Right ventricle myocardium inferior (tissue), 1 donor: ENCODE results near the gene NDST3. TPM values are rescaled to one million over a fixed set of nuclear protein-coding genes. Genes with fewer than 3 reads are reported as not detected.
"Not testable (repeated sequence)": the region's sequence is repeated elsewhere in the genome, so short reads cannot be mapped to it uniquely, and the experiment has no call there.

Experiments
- ATAC-seq: fragments of 200-7000 bp; cut with Tn5 transposase; one replicate; pipeline ENCODE4 v1.9.1; 2020; ENCODE audit warnings: mild to moderate bottlenecking, moderate library complexity
- DNase-seq: peaks from one replicate; pipeline ENCODE4 v3.0.0; 2021; ENCODE audit errors: missing footprints
- intact Hi-C: fragments of 100-400 bp; cut with DNase I; formaldehyde crosslinking; loops from one replicate; pipeline ENCODE4 v1.11.0; 2022
- total RNA-seq: library from RNA; stranded (reverse); fragmentation: NEBNext Ultra II Directional; extraction: Animal tissue kit (Norgen Biotek cat#: 25700); gene quantifications from one replicate; pipeline ENCODE4 v1.2.1, GENCODE V29; 2021
- donor health status: DM: no; HTN: yes; CAD: no; lungs with severe emphysema.

The NDST3 gene
- total RNA-seq, 1 donor from 2014 or later, result not detected

GRCh38 chr4:118282692-118283091, 248.4 kb downstream of the NDST3 start:
- intact Hi-C loops, result loop anchor here (10.0 kb wide), 1 partner anchor 402 kb away; the partner anchor contains the start of gene METTL14

GRCh38 chr4:118284169-118284568, 249.9 kb downstream of the NDST3 start:
- intact Hi-C loops, result loop anchor here (10.0 kb wide), 1 partner anchor 401 kb away; the partner anchor contains the start of gene METTL14
- ATAC-seq, result no peak
- DNase-seq, result no peak

More at GRCh38 chr4:118282692-118283091, 248.4 kb downstream of the NDST3 start:
- ATAC-seq, result no peak
- DNase-seq, result no peak

GRCh38 chr4:118285931-118286330, 251.6 kb downstream of the NDST3 start:
- no peak for ATAC-seq
- DNase-seq, result no peak
- intact Hi-C loops, result loop anchor here (10.0 kb wide), 1 partner anchor 399 kb away; the partner anchor contains the start of gene METTL14

GRCh38 chr4:118286685-118287084, 252.4 kb downstream of the NDST3 start:
- no peak for DNase-seq
- intact Hi-C loops, result loop anchor here (10.0 kb wide), 1 partner anchor 398 kb away; the partner anchor contains the start of gene METTL14
- no peak for ATAC-seq

GRCh38 chr4:118287711-118288451, 253.6 kb downstream of the NDST3 start:
- intact Hi-C loops, result loop anchor here (10.0 kb wide), 1 partner anchor 397 kb away; the partner anchor contains the start of gene METTL14
- DNase-seq, result no peak
- no peak for ATAC-seq

- no peak for DNase-seq
- intact Hi-C loops, result loop anchor here (10.0 kb wide), 1 partner anchor 395 kb away; the partner anchor contains the start of gene METTL14
- ATAC-seq, result no peak
Observed at GRCh38 chr4:118289794-118290193, 255.5 kb downstream of the NDST3 start.

- intact Hi-C loops, result no loop called here
- DNase-seq (no peak), ATAC-seq (no peak)
Observed at GRCh38 chr4:118290951-118291350, 256.7 kb downstream of the NDST3 start.

GRCh38 chr4:118296729-118297128, 262.4 kb downstream of the NDST3 start:
- no peak for ATAC-seq
- DNase-seq, result no peak
- intact Hi-C loops, result no loop called here

GRCh38 chr4:118299619-118300018, 265.3 kb downstream of the NDST3 start:
- DNase-seq, intact Hi-C loops, ATAC-seq: not testable (repeated sequence)

- no peak for ATAC-seq
- DNase-seq, result no peak
- intact Hi-C loops, result no loop called here
Observed at GRCh38 chr4:118307643-118308042, 273.4 kb downstream of the NDST3 start.
